GM21526 (cell line): ENCODE measurements around the gene NT5C3B.
"Not testable (repeated sequence)": the region's sequence is repeated elsewhere in the genome, so short reads cannot be mapped to it uniquely, and the experiment has no call there.

ENCODE experiments used
- ATAC-seq: cut with Tn5 transposase; IDR thresholded peaks from one replicate; pipeline ENCODE4 v1.9.1; 2021; ENCODE audit warnings: moderate library complexity; ENCODE audit not compliant: unreplicated experiment, low FRiP score

Gene NT5C3B

GRCh38 chr17:41785859-41786226 lies 50.2 kb downstream of the NT5C3B start:
- no peak for ATAC-seq

- ATAC-seq = no peak
Observed at GRCh38 chr17:41785091-41785858, 50.8 kb downstream of the NT5C3B start.

- ATAC-seq = no peak
Observed at GRCh38 chr17:41784207-41784744, 51.8 kb downstream of the NT5C3B start.

GRCh38 chr17:41782142-41782541 lies 53.9 kb downstream of the NT5C3B start:
- ATAC-seq = no peak

GRCh38 chr17:41781404-41782110 lies 54.5 kb downstream of the NT5C3B start:
- ATAC-seq = no peak

GRCh38 chr17:41779954-41780353 lies 56.1 kb downstream of the NT5C3B start:
- ATAC-seq = no peak

GRCh38 chr17:41777574-41778188 lies 58.4 kb downstream of the NT5C3B start:
- ATAC-seq = no peak

- ATAC-seq = no peak
Observed at GRCh38 chr17:41777157-41777573, 58.9 kb downstream of the NT5C3B start.

GRCh38 chr17:41776262-41776900 lies 59.7 kb downstream of the NT5C3B start:
- ATAC-seq = not testable (repeated sequence)

GRCh38 chr17:41775394-41776226 lies 60.4 kb downstream of the NT5C3B start:
- no peak for ATAC-seq
